HG03097 (cell line): ENCODE measurements around the gene CHMP5.
"Not testable (repeated sequence)": the region's sequence is repeated elsewhere in the genome, so short reads cannot be mapped to it uniquely, and the experiment has no call there.

ENCODE experiments used
- ATAC-seq: cut with Tn5 transposase; IDR thresholded peaks from one replicate; pipeline ENCODE4 v1.9.1; 2021; ENCODE audit not compliant: unreplicated experiment, low FRiP score

CHMP5 gene

GRCh38 chr9:33310748-33311147 lies 45.9 kb downstream of the CHMP5 start:
- no peak for ATAC-seq

GRCh38 chr9:33311953-33312352 lies 47.1 kb downstream of the CHMP5 start:
- ATAC-seq = no peak

GRCh38 chr9:33315371-33315770 lies 50.5 kb downstream of the CHMP5 start:
- no peak for ATAC-seq

GRCh38 chr9:33317136-33317535 lies 52.3 kb downstream of the CHMP5 start:
- not testable (repeated sequence) for ATAC-seq

GRCh38 chr9:33318225-33318624 lies 53.4 kb downstream of the CHMP5 start:
- no peak for ATAC-seq

- ATAC-seq = no peak
Measured at GRCh38 chr9:33318781-33319180, 53.9 kb downstream of the CHMP5 start.

- no peak for ATAC-seq
Measured at GRCh38 chr9:33320230-33320567, 55.4 kb downstream of the CHMP5 start.

- no peak for ATAC-seq
Measured at GRCh38 chr9:33320568-33321261, 55.9 kb downstream of the CHMP5 start.

GRCh38 chr9:33329117-33329563 lies 64.3 kb downstream of the CHMP5 start:
- ATAC-seq = no peak

GRCh38 chr9:33329979-33330378 lies 65.1 kb downstream of the CHMP5 start:
- ATAC-seq = no peak

- no peak for ATAC-seq
Measured at GRCh38 chr9:33331377-33331891, 66.6 kb downstream of the CHMP5 start.
